HK-2 (cell line): ENCODE data around the gene SLC26A1.
"Not testable (repeated sequence)": the region's sequence is repeated elsewhere in the genome, so short reads cannot be mapped to it uniquely, and the experiment has no call there.

Experiments used
- DNase-seq: peaks from one replicate; pipeline ENCODE4 v3.0.0-alpha.2; 2018; ENCODE audit not compliant: unreplicated experiment

The SLC26A1 gene

GRCh38 chr4:954211-955020 lies 38.8 kb downstream of the SLC26A1 start:
- no peak for DNase-seq

DNA sequence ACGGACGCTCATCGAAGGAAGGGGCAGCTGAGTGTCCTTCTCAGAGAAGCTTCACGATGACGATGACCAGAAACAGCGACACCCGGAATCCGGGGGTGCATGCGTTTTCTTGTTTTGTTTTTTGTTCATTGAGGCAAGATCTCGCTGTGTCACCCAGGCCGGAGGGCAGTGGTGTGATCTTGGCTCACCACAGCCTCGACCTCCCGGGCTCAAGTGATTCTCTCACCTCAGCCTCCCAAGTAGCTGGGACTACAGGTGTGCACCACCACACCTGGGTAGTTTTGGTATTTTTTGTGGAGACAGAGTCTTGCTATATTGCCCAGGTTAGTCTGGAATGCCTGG lies 39.7 kb downstream of the SLC26A1 start:
- no peak for DNase-seq

DNA sequence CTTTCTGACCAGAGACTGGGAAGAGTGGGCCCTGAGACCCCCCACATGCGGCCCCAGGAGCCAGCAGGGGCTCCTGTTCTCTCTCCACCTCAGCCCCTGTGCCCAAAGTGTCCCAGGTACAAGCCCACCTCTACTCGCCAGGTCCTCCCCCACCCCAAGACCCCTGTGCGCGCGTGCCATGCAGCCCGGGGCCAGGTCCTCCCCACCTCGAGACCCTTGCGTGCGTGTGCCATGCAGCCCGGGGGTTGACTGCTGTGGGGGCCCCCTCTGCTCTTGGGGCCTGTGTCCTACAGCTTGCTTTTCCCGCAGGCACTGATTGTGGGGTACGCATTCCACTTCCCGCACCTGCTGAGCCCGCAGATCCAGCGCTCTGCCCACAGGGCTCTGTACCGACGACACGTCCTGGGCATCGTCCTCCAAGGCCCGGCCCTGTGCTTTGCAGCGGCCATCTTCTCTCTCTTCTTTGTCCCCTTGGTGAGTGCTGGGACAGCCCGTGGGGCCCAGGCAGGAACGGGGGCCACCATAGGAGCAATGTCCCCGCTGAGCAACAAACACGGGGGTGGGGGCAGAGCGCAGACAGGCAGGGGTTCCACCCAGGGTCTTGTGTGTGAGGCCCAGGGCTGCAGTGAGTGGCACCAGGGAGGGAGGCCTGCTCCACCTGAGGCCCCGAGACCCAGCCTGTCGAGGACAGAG lies 40.2 kb downstream of the SLC26A1 start:
- DNase-seq: no peak

GRCh38 chr4:951594-952468 lies 41.4 kb downstream of the SLC26A1 start:
- DNase-seq: no peak

- DNase-seq: no peak
Observed at GRCh38 chr4:951186-951585, 42.0 kb downstream of the SLC26A1 start.

DNA sequence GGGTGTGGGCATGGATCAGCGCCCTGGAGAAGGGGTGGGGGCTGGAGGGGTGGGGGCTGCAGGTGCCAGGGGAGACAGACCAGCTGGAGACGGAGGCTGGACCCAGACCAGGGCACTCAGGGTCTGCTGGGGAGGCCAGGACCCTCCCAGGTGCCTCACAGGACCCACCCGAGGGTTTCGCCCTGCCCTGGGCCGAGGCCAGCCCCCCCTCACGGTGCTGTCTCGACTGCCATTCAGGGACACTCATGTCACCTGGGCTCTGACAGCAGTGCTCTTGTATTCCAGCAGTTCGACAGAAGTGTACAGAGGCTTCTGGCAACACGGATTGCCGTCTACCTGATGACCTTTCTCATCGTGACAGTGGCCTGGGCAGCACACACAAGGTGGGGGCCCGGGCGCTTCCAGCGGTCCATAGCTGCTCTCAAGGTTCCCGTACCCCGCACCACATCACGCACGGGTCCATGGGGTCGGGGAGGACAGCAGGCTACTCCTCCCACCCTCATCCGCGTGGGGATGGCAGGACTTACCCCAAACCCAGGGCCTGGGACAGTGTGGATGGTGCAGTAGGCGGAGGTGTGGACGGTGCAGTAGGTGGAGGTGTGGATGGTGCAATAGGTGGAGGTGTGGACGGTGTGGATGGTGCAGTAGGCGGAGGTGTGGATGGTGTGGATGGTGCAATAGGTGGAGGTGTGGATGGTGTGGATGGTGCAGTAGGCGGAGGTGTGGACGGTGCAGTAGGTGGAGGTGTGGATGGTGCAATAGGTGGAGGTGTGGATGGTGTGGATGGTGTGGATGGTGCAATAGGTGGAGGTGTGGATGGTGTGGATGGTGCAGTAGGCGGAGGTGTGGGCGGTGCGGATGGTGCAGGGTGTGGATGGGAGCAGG lies 42.8 kb downstream of the SLC26A1 start:
- no peak for DNase-seq

GRCh38 chr4:949656-950055 lies 43.5 kb downstream of the SLC26A1 start:
- no peak for DNase-seq

GRCh38 chr4:948936-949300 lies 44.3 kb downstream of the SLC26A1 start:
- no peak for DNase-seq

DNA sequence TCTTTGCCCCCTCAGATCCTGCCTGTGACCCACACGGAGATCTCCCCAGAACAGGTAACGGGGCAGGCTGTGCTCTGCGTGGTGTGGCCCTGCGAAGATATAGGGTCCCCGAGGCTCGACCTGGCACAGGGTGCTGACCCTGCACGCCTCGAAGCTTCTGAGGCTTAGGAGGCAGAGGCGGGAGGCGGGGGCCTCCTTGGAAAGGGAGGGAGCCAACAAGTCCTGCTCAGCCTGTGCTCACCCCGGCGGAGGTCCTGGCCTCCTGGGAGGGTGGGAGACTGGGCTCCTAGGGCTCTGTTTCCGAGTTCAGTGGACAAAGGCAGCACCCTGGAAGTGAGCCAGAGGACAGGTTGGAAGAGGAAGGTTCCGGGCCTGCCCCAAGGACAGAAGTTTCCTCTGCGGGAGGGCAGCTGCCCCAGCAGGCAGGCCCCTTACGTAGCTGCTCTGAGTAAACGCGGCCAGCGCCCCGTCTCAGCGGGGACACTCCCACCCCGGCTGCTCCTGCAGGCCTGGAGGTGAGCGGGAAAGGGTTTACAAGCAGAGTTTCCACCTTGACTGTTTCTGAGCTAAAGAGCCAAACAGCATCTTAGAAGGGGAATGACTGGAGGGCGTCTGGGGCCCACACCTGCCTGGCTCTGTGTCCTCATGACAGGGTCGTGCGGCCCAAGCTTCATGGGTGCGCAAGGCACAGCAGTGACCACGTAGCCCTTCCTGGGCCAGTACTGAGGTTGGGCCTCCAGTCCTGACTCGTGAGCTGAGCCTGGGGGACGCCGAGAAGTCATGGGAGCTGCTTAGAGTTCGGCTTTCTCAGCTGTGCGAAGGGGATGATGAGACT lies 44.9 kb downstream of the SLC26A1 start:
- no peak for DNase-seq

GRCh38 chr4:947491-947971 lies 45.7 kb downstream of the SLC26A1 start:
- no peak for DNase-seq

DNA sequence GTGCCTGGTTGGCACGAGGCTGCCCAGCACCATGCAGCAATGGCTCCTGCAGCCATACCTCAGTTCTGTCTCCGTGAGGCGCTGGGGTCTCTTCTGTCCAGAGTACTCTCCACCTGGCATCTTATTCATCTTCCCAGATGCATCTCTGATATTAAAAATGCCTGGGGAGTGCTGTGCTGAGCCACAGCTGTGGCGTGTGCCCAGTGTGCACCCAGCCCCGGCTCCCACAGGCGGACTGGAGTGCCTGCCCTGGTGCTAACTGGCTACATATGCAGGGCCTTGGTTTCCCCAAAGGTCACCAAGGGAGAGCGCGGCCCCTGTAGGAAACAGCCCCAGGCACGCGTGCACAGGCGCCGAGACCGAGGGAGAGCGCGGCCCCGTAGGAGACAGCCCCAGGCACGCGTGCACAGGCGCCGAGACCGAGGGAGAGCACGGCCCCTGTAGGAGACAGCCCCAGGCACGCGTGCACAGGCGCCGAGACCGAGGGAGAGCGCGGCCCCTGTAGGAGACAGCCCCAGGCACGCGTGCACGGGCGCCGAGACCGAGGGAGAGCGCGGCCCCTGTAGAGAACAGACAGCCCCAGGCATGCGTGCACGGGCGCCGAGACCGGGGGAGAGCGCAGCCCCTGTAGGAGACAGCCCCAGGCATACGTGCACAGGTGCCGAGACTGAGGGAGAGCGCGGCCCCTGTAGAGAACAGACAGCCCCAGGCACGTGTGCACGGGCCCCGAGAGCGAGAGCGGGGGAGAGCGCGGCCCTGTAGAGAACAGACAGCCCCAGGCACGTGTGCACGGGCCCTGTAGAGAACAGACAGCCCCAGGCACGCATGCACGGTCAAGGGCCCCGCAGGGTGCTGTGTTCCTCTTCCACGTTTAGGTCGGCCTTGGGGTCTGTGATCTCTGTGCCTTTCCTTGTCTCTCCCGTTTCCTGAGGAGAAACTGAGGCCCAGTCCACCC lies 46.4 kb downstream of the SLC26A1 start:
- DNase-seq: no peak

- no peak for DNase-seq
Observed at GRCh38 chr4:946103-946450, 47.1 kb downstream of the SLC26A1 start.

DNA sequence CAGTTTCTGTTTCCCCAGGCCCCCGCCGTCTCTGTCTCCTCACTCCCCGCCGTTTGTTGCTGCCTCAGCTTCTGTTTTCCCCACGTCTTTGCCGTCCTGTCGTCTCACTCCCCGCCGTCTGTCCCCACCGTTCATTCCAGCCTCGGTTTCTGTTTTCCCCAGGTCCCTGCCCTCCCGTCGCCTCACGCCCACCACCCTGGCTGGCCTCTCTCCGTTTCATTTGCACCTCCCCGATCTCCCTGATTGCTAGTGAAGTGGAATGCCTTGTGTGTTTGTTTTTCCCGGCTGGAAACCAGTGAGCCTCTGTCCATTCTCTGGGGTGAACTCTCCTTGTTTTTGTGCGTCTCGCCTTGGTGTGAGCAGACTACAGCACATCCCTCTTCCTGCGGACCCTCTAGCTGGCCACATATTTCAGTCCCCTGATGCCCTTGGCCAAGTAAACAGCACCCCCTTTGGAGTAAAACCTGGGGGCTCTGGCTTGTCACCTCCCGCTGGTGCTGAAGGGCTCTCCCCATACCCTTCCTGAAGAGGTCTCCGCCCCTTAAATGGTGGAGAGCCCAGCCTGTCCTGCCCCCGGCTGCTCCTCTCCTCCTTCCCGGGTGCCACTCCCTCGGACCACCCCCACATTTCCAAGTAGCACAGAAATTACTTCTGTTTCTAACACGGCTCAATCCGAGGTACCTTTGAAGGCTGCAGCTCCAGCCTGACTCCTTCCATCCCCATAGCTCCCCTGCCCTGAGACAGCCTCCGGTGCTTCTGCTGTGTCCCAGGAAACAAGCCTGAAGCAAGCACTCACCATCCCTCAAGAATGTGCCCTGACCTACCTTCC lies 47.7 kb downstream of the SLC26A1 start:
- DNase-seq: no peak

DNA sequence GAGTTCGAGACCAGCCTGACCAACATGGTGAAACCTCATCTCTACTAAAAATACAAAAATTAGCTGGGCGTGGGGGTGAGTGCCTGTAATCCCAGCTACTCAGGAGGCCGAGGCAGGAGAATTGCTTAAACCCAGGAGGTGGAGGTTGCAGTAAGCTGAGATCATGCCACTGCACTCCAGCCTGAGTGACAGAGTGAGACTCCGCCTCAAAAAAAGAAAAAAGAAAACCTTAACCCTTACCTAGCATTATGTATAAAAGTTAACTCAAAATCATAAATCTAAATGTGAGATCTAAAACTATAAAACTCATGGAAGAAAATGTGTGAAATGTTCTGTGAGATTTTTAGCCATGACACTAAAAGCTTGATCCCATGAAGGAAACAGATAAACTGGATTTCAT lies 53.7 kb downstream of the SLC26A1 start:
- DNase-seq: not testable (repeated sequence)
